ENCODE measurements around the gene ANKRD39. TPM values are rescaled to one million over a fixed set of nuclear protein-coding genes. Genes with fewer than 3 reads are reported as not detected.

Gene ANKRD39
- total and polyA plus RNA-seq, 9 of the 15 experiments (the other 6 are each of a cell fraction or from before 2014, with no cell fraction given): 8.2 to 33.1 (median 23.8) TPM

- TF ChIP-seq, protein P1, sequence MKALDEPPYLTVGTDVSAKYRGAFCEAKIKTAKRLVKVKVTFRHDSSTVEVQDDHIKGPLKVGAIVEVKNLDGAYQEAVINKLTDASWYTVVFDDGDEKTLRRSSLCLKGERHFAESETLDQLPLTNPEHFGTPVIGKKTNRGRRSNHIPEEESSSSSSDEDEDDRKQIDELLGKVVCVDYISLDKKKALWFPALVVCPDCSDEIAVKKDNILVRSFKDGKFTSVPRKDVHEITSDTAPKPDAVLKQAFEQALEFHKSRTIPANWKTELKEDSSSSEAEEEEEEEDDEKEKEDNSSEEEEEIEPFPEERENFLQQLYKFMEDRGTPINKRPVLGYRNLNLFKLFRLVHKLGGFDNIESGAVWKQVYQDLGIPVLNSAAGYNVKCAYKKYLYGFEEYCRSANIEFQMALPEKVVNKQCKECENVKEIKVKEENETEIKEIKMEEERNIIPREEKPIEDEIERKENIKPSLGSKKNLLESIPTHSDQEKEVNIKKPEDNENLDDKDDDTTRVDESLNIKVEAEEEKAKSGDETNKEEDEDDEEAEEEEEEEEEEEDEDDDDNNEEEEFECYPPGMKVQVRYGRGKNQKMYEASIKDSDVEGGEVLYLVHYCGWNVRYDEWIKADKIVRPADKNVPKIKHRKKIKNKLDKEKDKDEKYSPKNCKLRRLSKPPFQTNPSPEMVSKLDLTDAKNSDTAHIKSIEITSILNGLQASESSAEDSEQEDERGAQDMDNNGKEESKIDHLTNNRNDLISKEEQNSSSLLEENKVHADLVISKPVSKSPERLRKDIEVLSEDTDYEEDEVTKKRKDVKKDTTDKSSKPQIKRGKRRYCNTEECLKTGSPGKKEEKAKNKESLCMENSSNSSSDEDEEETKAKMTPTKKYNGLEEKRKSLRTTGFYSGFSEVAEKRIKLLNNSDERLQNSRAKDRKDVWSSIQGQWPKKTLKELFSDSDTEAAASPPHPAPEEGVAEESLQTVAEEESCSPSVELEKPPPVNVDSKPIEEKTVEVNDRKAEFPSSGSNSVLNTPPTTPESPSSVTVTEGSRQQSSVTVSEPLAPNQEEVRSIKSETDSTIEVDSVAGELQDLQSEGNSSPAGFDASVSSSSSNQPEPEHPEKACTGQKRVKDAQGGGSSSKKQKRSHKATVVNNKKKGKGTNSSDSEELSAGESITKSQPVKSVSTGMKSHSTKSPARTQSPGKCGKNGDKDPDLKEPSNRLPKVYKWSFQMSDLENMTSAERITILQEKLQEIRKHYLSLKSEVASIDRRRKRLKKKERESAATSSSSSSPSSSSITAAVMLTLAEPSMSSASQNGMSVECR (CRISPR knock-in tag; IDR thresholded peaks at IDR 0.05): peak; percentile 58; the same call in 1 of the 2 replicates
- TF ChIP-seq ZNF253 (CRISPR knock-in tag; conservative IDR thresholded peaks at IDR 0.05) (no peak), ZBTB9 (CRISPR knock-in tag; IDR thresholded peaks at IDR 0.05) (peak; percentile 17; the same call in 1 of the 2 replicates), ZNF77 (CRISPR knock-in tag; IDR thresholded peaks at IDR 0.05) (no peak), NCOA1 (IDR thresholded peaks at IDR 0.05; ENCODE audit: low read depth) (no peak), CBX5 (IDR thresholded peaks at IDR 0.05; ENCODE audit: borderline replicate concordance, low read depth) (0 out of 2 replicates have a peak, but pooled peaks have one; percentile 17), GABPA (tag; conservative IDR thresholded peaks at IDR 0.05; ENCODE audit: low read depth) (peak; percentile 37), TBP (optimal IDR thresholded peaks at IDR 0.05; ENCODE audit: low read depth, low read length) (peak; percentile 54), KAT7 (CRISPR knock-in tag; IDR thresholded peaks at IDR 0.05; ENCODE audit: borderline replicate concordance) (peak; percentile 92; the same call in 1 of the 2 replicates), PHF8 (IDR thresholded peaks at IDR 0.05; ENCODE audit: borderline replicate concordance, low read length) (peak; percentile 81; the same call in 1 of the 2 replicates), ZNF609 (CRISPR knock-in tag; IDR thresholded peaks at IDR 0.05; ENCODE audit: borderline replicate concordance) (no peak), RBM34 (IDR thresholded peaks at IDR 0.05; ENCODE audit: borderline replicate concordance, insufficient read depth, low read length) (no peak), ZNF212 (CRISPR knock-in tag; IDR thresholded peaks at IDR 0.05) (no peak), PHTF2 (CRISPR knock-in tag; IDR thresholded peaks at IDR 0.05) (no peak), PHB (CRISPR knock-in tag; IDR thresholded peaks at IDR 0.05) (no peak), RNF2 (IDR thresholded peaks at IDR 0.05) (peak; percentile 46; the same call in 1 of the 2 replicates)
Observed at GRCh38 chr2:96857667-96858372, at the start of gene ANKRD39 (continued).

Measured in K562 (cell line).